Measurements from ENCODE around the gene UXS1.
A peak's percentile ranks its signal among the peaks of the same experiment; 100 is the strongest.

UXS1 gene

DNA sequence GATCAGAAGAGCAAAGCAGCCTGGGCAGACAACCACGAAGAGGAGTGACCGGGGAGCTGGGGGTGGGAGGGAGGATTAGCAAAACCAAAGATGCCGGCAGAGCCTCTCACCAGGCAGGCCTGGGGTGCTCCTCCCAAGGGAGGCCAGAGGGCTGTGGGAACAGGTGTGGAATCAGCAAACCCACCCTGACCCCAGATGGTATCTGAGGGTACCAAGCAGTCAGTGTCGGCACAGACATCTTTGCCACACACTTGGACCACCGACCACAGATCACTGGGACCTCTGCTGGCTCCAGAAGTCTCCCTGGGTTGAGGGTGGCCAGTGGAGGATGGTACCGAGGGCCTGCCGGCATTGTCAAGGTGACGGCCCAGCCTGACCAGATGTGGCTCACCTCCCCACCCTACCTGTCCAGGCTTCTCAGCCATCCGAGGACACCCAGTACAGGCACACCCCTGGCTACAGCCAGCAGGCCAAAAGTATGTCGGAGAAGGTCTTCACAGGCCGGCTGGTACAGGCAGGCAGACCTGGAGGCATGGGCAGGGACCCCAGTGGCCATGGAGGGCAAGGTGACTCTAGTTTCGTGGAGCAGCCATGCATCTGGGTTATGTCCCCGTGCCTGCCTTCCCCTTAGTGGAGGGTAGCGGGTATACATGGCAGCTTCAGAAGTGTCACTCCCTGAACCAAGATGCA lies 82.1 kb downstream of the UXS1 start:
- DNase-seq = no peak

DNA sequence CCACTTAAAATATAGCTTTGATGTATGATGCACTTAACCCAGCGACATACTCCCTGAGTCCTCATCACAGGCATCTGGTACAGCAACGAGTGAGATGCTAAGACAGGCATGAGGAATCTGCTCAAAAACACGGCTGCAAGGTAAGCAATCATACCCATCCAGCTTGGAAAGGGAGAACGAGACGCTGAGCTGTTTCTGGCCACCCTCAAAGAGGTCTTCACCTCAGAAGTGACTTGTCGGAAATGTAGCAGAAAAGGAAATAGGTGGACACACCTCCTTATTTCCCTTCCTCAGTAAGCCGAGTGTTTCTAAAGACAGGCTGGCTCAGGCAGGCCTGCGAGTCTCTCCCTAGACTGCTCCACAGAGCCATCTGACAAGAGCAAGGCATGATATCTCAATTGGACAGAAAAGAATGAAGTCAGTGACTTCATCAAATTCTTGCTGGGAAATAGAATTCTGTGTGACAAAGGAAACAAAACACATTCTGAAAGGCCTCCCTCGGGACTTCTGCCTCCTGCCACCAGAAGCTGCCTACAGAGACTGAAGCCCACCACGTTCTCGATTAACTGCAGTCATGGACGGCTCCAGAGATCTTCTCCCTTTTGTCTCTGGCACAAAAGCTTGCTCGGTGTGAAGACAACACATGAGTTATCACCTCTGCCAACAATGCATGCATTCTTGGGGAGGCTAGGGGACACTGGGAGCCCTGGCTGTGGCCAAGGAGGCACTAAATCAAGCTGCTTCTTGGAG lies 84.3 kb downstream of the UXS1 start:
- no peak for DNase-seq

DNA sequence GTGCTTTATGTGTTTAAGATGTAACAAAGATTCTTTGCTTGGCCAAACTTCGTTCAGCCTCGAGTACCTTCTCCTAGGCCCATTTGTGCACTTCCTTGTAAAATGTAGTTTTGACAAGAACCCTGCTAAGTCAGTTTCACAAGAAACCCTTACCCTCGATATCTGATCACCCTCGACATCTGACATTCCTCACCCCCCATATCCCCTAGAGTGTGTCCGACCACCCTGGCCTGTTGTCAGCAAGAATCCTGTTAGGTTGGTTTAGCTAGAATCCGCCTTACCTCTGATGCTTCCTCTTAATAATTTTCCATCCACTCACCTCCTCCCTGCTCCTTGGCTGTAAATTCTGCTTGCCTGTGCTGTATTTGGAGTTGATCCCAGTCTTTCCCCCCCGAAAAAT lies 85.3 kb downstream of the UXS1 start:
- no peak for DNase-seq

DNA sequence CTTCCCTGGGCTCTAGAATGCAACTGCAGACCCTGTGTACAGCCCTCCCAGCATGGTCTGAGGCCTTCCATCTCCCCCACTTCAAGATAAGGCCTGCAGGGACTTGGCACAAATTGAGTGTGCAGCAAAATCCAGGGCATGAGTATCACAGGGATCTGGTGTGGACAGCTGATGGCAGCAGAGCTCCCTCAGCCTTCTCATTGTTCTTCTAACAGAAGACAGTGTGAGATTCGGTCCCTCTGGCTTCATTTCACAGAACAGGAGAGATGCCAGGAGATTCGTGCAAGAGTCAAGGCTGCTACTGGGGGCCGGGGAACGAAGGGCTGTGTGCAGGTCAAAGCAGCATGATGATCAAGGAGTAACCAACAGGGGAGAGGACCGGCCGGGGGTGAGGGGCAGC lies 85.8 kb downstream of the UXS1 start:
- DNase-seq = peak; percentile 16

DNA sequence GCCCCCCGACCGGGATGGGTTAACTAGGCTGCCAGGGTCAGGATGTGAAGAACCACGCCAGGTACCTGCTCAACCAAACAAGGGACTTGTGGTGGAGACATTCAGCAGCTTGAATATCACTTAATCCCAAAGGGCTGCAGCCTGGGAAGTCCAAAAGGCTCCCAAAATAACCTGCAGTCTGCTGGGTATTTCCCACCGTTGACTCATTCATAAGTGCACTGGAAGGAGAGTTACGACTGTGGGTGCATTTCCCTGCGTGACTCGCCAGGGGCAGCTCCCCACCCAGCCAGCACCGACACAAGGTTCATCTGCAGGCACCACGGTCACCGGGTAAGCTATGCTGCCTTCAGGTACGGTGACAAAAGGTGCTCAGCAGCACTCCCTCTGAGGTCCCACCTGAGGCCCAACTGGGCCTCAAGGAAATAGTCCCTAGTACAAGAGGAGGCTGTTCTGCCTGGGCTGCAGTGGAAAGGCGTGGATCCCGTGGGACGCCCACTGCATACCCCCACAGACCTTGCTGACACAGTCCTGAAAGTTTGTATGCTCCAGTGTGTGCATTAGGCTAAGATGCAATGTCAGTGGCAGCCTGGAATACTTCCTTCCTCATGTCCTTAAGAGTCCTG lies 86.5 kb downstream of the UXS1 start:
- DNase-seq = no peak

DNA sequence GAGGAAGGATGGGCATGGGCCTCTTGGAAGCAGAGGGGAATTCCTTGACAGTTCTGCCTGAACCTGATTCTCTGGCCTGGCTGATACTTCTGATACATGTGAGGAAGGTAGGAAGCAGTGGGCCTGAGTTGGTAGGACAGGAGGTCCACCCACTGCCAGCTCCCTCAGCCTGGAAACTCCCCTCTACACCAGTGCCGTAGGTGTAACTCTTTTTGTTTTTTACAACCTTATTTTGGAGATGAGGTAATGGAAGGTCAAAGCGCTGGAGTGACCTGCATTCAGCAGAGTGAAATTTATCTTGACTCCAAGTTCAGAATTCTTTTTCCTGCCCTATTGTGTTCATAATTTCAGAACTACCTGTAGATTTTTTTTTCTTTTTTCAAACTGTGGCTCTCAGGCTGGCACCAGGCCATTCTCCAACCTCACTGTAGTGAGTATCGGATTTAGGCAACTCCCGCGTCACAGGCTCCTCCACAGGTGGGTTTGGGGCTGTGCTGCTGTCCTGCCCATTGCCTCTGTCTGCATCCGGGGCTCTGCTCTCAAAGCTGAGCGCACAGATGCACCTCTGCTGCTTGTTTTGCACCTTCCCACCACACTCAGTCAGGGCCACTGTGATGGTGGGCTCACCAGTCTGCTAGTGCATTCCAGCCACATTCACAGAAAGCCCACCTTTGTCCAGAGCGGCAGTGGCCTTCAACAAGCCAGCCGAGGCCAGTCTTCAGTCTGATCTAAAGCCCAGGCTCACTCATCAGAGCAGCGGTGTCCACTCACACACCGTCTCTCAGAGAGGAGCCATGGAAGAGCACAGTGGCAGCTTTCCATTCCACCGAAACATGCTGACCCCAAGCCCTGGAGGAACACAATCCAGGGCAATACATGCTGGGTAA lies 87.2 kb downstream of the UXS1 start:
- no peak for DNase-seq

DNA sequence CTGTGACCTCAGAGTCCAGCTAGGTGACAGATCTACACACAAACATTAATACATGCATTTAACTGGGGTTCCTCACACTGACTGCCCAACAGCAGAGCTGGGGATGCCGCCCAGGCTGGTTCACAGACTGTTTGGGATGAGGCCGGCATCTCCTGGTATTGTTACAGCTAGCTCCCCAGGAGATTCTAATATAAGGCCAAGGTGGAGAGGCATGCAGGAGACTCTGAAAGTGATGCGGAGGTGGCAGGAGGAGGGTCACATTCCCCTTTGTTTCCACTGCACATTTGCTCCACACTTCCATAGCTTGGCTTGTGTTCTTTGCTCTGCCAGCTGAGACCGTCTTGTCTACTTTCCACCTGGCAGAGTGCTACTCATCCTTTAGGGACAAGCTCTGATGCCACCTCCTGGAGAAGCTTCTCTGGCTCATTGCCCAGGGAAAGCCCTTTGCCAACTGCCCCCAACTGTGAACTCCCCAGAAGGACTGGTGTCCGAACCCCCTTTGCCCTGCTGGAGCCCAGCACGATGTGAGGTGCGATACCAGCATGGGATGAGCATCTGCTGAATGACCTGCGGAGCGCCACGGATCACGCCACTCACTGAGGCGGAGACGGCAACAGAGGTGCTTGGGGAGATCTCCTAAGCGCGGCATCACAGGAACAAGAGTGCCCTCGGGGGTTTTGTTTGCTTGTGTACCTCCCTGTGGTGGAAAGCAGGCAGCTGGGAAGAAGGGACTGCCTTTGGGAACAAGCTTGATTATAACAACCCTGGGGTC lies 88.8 kb downstream of the UXS1 start:
- DNase-seq = no peak

DNA sequence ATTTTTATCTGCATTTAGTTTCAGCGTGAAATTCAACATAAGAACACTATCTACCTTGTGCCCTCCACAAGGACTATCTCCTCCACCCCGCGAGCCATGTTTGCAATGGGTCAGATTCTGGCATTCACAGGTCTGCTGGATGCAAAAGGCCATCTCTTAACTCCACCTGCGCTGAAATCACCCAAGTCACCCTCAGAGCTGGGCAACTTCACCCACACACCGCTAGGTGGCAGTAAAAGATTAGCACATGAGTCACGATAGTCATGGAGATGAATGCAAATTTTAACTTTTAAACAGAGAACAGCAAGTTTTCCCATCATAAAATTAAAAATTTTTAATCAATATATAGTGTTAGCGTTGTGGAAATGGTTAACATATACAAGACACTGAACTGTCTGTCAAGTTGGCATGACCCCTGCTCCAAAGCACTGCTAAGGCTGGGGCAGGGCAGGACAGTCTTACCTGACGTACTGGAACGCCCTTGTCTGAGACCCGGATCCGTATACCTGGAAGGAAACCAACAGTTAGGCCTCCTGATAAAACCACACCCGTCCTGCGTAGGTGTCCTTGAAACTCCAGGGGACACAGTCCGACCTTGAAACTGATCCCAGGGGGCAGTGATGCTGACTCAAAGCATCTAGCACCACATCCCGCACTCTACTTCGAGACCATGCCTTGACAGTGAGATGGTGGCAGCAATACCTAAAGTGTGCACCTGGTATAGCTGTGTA lies 89.6 kb downstream of the UXS1 start:
- peak; percentile 49 for DNase-seq

DNA sequence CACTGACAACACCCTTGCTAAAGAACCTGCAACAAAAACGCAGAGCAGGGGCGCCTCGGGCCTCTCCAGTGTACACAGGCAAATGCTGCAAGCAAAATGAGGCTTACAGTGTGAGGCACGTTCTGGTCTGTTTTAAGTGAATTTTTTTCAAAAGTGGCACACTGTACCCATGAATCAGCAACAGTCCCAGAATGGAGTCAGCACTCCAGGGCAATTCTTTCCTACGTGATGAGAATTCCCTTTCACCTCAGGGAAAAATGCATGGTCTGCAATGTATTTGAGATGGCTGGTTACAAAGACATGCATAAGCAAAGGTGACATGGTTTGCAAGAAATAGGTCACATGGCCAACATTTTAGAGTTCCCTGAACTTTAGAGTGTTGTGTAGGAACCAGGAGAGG lies 94.4 kb downstream of the UXS1 start:
- no peak for DNase-seq

DNA sequence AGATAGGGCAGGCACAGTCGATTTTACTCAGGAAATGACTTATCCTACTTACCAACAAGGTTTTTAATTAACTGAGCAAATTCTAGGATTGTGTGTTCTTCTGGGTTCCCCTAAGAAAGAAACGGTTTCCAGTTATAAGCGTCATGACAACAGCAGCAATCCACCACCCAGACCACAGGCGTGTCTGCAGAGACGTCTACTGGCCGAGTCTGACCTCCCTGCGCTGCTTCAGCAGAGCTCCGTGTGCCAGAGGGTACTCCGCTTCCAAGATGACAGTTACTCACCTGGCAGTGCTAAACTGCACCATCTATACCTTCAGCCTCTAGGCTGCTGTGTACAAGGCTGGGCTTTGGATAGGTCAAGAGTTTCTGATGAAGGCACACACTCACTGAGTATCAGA lies 95.4 kb downstream of the UXS1 start:
- no peak for DNase-seq

DNA sequence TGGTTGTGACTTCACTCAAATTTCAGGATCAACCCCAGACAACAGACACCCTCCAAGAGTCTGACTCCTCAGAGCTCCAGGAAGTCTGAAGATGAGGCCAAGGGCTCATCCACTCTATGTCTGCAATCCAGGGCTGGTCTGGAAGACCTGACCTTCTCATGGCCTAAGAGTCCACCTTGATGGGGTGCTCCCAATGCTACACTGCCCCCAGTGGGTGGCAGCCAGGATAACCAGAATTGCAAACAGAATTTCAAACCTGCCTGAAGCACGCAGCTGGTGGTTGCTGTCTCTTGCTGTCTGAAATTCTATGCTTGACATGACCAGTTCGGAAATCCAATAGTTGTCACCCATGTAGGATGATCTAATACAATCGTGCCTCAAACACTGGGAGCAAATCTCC lies 96.0 kb downstream of the UXS1 start:
- no peak for DNase-seq

DNA sequence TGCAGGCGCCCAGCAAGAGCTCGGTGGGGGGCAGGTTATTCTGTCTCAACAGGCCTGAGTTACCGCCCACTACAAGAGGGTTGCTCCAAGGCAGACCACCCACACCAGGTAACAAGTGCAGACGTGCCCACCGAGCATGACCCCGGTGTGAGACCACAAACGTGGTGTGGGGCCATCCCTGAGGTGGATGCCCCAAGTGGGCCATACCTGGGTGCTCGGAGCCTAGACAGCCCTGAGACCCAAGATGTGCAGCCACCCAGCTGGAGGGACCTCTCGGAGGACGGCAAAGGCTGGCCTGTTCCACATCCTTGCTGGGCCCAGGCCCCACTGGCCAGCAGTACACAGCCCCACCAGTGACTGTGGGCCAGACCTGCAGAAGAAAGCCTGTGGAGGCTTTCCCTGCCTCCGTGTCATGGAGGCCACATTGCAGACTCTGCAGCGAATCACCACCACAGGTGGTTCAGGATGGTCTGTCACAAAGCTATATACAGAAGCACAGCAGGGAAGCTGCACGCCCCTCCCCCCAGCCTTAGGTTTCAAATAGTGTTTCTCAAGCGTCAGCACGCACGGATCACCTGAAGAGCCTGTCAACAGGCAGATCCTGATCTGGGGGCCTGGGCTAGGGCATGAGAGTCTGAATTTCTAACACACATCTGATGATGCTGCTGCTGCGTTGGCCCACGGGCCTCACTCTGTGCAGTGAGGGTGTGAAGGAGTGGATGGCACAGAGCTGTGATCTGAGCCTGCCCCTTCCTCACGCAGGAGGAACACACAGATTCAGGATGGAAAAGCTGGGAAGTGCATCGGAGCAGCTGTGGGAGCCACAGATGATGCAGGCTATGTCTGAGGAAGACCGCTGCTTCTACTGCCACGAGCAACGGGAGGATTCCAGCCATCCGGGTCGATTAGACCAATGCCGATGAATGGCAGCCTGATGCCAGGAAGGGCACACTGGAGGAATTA lies 96.8 kb downstream of the UXS1 start:
- DNase-seq = no peak

DNA sequence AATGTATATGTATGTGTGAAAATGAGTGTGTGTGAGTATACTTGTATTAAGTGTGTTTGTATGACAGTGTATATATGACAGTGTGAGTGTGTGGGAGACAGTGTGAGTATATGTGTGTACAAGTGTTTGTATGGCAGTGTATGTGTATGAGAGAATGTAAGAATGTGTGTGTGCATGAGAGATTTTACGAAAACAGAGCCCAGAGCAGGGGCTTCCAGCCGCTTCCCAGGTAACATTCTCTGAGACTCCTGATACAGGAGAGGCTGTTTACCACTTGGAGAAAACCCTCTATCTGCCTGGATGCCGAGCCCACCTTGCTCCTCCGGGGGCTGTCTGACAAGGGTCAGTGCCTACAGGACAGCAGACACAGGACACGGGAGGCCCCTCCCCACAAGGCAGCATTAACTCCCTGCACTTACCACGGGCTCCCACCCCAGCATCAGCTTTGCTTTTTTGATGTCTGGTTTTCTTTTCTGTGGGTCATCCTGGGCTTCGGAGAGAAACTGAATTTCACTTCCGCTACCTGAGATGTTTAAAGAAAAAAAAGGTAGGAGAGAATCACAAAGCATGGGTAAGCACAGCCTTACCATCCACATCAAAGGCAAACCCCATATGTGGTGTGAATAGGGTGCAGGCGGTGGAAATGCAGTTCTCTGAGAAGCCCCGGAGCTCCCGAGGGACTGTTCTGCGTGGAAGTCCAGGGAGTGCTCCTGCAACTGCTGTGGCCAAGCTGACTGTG lies 97.6 kb downstream of the UXS1 start:
- DNase-seq = no peak

DNA sequence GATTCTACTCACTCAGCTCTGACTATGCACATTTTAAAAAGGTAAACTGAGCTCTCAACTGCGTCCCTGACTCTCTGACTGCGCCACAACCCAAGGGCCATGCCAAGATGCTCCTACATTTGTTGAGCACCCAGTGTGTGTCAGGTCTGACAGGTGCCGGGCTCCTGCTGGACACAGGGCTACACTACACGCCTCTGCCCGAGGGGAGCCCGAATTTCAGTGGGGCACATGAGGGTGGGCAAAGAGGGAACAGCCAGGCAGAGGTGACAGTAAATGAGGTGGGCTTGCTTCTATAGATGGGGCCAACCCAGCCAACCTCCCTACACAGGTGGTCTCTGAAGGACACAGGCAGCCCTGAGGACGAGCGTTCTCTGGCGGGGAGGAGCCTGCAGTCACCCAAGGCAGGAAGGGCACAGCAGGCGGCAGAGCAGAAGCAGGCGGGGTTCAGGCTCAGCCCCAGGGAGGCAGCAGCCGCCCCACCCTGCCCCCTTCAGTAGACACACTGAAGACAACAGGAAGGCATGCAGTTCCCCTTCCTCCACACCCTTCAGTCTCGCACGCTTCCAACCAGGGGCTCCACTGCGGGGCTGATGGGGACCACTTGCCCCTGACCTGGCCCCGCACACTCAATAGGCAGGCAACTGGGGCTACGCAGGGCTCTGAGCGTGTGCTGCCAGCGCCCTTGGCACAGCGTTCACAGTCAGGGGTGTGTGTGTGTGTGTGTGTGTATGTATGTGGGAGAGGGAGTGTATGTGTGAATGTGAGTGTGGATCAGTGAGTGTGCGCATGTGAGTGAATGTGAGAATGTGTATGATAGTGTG lies 98.4 kb downstream of the UXS1 start:
- no peak for DNase-seq

DNA sequence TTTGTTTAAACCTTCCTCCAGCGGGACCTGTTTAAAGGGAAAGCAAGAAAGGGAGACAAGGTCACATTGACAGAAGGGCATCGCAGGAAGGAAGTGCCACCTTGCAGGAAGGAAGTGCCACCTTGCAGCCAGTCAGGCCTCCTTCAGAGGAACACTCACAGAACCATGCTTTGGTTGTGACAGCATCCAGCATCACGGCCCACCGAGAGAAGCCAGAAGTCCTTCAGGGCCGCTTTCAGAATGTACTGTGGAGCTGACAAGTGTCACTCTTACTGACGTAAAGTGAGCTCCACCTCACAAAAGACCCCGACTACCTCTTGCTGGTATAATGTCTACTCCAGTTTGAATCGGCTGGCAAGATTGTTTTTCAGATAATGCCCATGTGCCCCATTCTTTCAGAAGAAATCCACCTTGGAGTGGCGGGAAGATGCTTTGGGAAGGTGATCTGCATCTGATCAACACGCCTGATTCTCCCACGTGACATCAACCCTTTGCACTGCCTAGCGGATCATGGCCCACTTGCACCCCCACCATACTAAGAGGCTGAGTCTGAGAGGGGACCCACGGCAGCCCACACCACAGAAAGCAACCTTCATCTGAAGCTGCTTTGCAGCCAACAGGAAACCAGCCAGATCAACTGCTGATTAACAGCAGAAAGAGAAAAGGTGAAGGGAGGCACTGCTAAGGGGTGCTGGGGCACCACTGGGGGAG lies 99.8 kb downstream of the UXS1 start:
- DNase-seq = no peak

DNA sequence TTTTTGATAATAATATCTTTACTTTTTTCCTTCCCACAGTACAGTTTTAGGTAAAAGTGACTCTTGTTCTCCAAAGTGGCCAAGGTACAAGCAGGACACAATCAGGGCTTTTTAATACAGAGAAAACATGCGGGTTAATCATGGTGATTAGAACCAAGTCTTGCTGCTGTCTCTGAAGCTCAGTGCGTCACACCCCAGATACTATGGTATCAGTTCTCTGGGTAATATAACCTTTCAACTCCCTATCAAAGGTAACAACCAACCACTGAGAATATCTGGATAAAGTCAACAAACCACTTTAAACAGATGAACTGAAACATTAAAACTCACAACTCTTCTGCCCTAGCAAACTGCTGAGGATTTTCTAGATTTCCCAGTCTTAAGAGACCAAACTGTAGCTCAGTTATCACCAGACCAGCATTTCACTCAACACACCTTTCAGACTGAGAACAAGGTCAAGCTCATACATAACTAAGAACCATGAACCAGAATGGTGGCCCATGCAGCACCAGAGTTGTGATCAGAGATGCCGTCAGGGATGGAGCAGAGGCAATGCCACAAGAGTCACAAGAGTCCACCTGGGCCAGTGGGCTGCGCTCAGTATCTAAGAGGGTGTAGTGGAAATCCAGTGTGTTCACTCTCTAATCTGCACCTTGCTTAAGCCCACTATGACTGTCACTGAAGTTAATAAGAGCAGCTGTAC lies 103.0 kb downstream of the UXS1 start:
- no peak for DNase-seq

DNA sequence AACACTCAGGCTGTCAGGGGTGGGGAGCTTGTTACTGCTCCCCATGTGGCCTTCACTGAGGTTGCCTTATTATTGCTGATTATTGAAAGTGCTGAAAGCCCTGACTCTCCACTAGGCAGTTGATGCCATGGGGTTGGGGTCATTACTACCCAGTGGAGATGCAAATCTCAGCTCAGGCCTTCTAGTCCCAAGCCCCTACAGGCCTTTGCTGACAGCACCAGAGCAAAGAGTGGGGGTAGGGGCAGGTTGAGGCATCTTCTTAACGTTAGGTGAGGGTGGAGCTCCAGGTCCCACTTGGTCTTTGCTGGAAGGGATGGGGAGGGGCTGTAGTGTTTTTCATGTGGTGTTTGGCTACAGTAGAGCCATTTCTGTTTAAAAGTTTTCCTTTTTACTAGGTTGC lies 104.5 kb downstream of the UXS1 start:
- no peak for DNase-seq
